HG02798 (cell line): ENCODE results near the gene GNS.

ENCODE experiments used
- ATAC-seq: cut with Tn5 transposase; IDR thresholded peaks from one replicate; pipeline ENCODE4 v1.9.1; 2021; ENCODE audit warnings: mild to moderate bottlenecking; ENCODE audit not compliant: unreplicated experiment, poor library complexity

The GNS gene

GRCh38 chr12:64759035-64759894 is at the start of gene GNS:
Gene GNS (minus strand): TSS chr12:64759406. CDS start chr12:64759276, 130 bp downstream.
- ATAC-seq = peak; percentile 84

- ATAC-seq = no peak
Observed at GRCh38 chr12:64808110-64808509, 48.9 kb upstream of the GNS start.

DNA sequence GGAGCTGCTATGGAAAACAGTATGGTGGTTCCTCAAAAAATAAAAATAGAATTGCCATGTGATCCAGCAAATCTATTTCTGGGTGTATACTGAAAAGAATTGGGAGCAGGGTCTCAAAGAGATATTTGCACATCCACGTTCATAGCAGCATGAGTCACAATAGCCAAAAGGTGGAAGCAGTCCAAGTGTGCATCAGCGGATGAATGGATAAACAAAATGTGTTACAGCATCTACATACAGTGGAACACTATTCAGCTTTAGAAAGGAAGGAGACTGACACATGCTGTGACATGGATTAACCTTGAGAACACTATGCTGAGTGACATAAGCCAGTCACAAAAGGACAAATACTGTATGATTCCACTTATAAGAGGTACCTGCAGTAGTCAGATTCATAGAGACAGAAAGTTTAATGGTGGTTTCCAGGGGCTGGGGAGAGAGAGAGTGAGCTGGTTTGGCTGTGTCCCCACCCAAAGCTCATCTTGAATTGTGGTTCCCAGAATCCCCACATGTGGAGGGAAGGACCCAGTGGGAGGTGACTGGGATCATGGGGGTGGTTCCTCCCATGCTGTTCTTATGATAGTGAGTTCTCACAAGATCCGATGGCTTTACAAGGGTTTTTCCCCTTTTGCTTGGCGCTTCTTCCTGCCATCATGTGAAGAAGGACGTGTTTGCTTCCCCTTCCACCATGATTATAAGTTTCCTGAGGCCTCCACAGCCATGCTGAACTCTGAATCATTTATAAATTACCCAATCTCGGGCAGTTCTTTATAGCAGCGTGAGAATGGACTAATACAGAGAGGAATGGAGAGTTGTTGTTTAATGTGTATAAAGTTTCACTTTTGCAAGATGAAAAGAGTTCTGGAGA is 47.6 kb upstream of the GNS start:
- ATAC-seq = no peak

DNA sequence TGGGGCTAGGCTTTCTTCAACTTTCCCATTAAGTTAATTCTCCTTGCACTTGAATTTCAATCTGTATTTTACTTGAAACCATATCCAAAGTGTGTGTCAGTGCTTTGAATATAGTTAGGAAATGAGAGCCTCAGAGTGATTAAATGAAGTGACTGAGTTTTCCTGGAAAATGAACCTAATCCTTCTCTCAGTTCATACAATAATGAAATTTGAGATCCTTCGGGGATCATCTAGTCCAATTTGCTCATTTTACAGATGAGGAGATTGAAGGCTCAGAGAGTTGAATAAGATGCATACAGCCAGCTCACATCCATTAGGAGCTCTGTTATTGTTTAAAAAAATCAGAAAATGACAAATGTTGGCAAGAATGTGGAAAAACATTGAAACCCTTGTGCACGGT is 47.0 kb upstream of the GNS start:
- no peak for ATAC-seq

DNA sequence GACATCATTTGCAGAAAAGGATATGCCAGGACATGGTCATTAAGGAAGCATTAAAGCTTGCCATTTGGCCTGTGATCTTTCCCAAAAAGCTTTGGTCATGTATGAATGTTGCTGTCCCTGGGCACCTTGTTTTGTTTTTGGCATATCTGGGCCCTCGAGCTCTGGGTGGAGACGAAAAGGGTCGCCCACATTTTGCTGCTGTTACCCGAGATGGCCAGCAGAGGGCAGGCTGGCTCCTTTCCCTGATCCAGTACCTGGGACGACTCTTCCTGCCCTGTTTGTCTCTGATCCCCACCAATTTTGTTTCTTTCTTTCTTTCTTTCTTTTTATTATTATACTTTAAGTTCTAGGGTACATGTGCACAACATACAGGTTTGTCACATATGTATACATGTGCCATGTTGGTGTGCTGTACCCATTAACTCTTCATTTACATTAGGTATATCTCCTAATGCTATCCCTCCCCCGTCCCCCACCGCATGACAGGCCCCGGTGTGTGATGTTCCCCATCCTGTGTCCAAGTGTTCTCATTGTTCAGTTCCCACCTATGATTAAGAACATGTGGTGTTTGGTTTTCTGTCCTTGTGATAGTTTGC is 43.1 kb upstream of the GNS start:
- peak; percentile 76 for ATAC-seq

- no peak for ATAC-seq
Observed at GRCh38 chr12:64801381-64801780, 42.2 kb upstream of the GNS start.

GRCh38 chr12:64800640-64801039 is 41.4 kb upstream of the GNS start:
- peak; percentile 65 for ATAC-seq

DNA sequence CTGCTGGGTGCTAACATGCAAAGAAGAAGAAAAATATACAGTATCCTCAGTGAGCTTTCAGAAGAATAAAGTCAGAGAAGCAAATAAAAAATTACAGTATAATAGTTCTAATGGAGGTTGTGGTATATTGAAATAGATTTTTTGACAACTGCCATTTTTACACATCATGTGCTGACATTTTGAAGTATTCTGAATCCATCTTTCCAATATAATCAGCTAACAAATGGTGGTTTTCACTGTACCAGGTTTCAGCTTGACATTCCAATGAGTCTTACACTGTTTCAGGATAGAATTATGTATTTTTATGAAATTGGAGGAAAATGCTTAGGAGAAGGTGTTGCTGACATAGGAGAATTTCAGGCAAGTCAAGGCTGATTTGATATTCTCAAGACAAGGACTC is 39.0 kb upstream of the GNS start:
- ATAC-seq = no peak

DNA sequence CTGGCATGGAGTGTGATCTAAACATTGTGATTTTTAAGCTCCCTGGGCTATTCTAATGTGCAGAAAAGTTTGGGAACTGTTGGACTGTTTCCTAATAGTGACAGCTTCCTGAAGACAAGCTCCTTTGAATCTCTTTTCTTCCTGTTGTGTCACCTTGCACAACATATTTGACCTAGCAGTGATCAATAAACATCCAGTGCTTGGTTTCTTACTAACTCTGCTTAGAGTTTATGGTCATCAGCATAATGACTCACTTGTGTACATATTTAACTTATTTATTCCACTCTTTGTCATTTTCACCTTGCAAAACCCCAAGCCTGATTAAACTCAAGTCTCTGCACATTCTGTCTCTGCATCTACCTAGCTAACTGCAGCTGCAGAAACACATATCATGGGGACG is 38.0 kb upstream of the GNS start:
- no peak for ATAC-seq

DNA sequence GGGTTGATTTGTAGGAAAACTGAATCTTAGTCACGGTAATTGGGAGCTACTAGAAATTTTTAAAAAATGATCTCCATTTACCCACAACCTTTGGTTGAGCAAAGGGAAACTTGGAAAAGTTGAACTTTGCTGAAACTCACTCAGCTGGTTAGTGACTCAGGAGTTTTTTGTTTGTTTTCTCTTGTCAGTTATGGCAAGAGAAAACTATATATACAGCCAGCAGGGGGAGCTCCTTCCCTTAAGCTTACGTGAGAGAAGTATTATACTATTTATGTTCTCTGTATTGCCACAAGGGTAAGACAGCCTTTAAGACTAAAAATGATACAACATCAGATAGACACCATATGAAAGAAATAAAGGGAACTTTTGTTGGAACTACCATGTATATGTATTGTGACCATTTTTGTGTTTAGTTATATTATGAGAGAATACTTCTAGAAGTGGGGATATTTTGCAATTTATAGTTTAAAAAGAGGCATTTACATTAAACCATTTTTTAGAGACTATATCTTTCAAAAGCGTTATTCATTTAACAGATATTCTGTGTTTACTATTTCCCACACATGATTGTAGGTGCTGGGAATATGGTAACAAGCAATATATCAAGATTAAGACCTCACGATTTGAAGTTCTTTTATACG is 37.1 kb upstream of the GNS start:
- ATAC-seq = peak; percentile 77

GRCh38 chr12:64794305-64794704 is 35.1 kb upstream of the GNS start:
- no peak for ATAC-seq

DNA sequence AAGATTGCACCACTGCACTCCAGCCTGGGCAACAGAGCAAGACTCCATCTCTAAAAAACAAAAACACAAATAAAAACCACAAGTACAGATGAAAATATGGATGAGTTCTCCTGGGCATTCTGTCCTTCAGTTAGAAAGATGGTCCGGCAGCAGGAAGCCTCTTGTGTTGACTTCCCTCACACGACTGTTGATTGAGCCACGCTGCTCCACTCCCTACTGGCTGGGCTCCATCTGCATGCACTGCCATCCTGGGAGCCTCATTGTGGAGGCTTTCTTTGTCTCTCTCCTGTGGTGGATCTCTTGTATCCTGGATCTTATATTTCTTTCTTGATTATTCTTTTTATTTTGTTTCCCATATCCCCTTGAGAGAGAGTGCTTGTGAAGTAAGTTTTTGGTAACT is 34.4 kb upstream of the GNS start:
- no peak for ATAC-seq

GRCh38 chr12:64792128-64792527 is 32.9 kb upstream of the GNS start:
- no peak for ATAC-seq

GRCh38 chr12:64791036-64791435 is 31.8 kb upstream of the GNS start:
- ATAC-seq = no peak

GRCh38 chr12:64790166-64790565 is 31.0 kb upstream of the GNS start:
- no peak for ATAC-seq

DNA sequence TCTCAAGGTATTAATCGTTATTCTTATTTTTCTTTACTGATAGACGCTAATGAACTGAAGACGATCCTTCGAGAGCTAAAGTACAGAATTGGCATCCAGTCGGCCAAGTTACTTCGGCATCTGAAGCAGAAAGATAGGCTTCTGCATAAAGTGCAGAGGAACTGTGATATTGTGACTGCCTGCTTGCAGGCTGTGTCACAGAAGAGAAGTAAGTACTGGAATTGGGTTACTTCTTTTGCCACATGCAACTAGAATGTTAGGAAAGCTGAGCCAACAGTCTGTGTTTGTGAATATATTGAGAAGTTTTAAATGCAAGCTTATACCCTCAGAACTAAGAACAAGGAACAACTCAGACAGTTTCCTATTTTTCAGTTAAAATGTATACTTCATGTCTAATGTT is 26.6 kb upstream of the GNS start:
- ATAC-seq = no peak

GRCh38 chr12:64782191-64782876 is 23.1 kb upstream of the GNS start:
- ATAC-seq = no peak

DNA sequence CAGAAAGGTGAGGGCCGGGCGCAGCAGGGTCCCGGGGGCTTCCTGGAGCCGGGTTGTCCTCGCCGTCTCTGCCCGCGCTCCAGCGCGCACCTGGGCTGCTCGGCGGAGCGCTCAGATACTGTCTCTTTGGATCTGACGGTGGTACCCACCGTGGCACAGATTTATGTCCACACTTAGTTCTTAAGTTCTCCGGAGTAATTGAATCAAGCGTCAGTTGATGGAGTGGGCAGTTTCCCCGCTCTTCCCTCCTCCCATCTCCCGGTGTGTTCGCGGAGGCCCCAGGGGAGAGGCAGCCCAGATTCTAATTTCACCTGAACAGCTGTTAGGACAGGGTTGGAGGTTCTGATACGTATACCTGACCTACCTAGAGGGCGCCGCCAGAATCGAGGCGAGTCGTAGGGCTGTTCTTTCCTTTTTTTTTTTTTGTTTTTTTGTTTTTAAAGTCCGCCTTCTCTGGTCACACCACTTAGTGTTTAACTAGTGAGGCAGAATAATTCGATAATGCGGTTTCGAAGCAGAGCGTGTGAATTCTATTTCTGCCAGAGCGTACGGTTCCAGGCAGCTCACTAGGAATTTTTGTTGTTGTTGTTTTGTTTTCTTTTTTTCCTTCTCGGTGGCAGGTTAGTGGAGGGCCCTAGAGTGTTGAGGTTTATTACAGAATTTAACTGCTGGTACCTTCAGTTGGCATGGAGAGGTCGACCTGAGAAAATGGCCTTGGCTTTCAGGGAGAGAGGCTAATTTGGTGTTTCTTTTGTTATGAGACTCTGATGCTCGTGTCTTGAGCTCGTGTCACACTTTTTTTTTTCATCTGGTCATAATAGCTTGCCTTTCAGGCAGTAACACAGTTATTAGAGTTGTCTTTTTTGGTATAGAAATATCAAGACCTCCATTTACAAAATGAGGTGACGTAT is 22.3 kb upstream of the GNS start:
- ATAC-seq = peak; percentile 32
